OCI-LY7 (cell line): Measurements from ENCODE around the gene RFK. TPM values are rescaled to one million over a fixed set of nuclear protein-coding genes. Genes with fewer than 3 reads are reported as not detected.

Experiments
- BruUV-seq: library from RNA; stranded (reverse); fragments of 400-500 nt; replicated peaks from 2 replicates; lab custom pipeline; 2021; lab: Mats Ljungman, UMichigan
- CTCF ChIA-PET: fragments of 300-600 bp; sonication (Branson Sonifier 250); formaldehyde crosslinking; loops from one replicate; lab custom pipeline; 2022; ENCODE audit warnings: antibody characterized with exemption; ENCODE audit not compliant: unreplicated experiment; lab: Charles Lee
- POLR2A ChIA-PET: fragments of 300-600 bp; sonication (Branson Sonifier 250); formaldehyde crosslinking; loops from one replicate; lab custom pipeline; 2022; ENCODE audit warnings: antibody characterized with exemption; lab: Charles Lee
- DNase-seq: peaks from one replicate; pipeline ENCODE4 v3.0.0-alpha.2; 2015; ENCODE audit warnings: low spot score
- H2AFZ ChIP-seq: fragments of 200-600 bp; sonication (generic), shearing (Covaris generic); 2 replicates; pipeline ENCODE4 v1.6.1; 2014; ENCODE audit warnings: mild to moderate bottlenecking, antibody characterized with exemption, low read length, moderate library complexity
- H3K27ac ChIP-seq: fragments of 200-600 bp; sonication (generic); 2 replicates; pipeline ENCODE4 v1.5.1; 2014; ENCODE audit warnings: mixed run types, low read depth, mild to moderate bottlenecking, moderate library complexity, low read length, inconsistent platforms; ENCODE audit not compliant: poor library complexity, severe bottlenecking
- H3K36me3 ChIP-seq: fragments of 200-600 bp; sonication (generic); 2 replicates; pipeline ENCODE4 v1.6.1; 2014; ENCODE audit warnings: mild to moderate bottlenecking, antibody characterized with exemption, low read length, moderate library complexity, mixed read lengths; ENCODE audit not compliant: insufficient read depth
- H3K4me1 ChIP-seq: fragments of 200-600 bp; sonication (generic); 2 replicates; pipeline ENCODE4 v1.5.1; 2014; ENCODE audit warnings: mild to moderate bottlenecking, low read length; ENCODE audit not compliant: insufficient read depth, poor library complexity, severe bottlenecking
- H3K4me2 ChIP-seq: fragments of 200-600 bp; sonication (generic); 2 replicates; pipeline ENCODE4 v1.6.1; 2014; ENCODE audit warnings: mild to moderate bottlenecking, low read length
- H3K4me3 ChIP-seq: fragments of 200-600 bp; sonication (generic); 2 replicates; pipeline ENCODE4 v1.5.1; 2014; ENCODE audit warnings: mild to moderate bottlenecking, low read depth, low read length; ENCODE audit not compliant: poor library complexity, severe bottlenecking
- H3K79me2 ChIP-seq: fragments of 200-600 bp; sonication (generic); 2 replicates; pipeline ENCODE4 v1.6.1; 2016; ENCODE audit warnings: low read depth, mild to moderate bottlenecking, low read length, moderate library complexity, mixed read lengths; ENCODE audit not compliant: insufficient read depth
- H3K9me2 ChIP-seq: fragments of 200-600 bp; sonication (generic); 2 replicates; pipeline ENCODE4 v1.6.1; 2016; ENCODE audit warnings: mild to moderate bottlenecking, low read length, mixed read lengths; ENCODE audit not compliant: insufficient read depth
- H3K9me3 ChIP-seq: fragments of 200-600 bp; sonication (generic); 2 replicates; pipeline ENCODE4 v1.6.1; 2014; ENCODE audit warnings: mild to moderate bottlenecking, mixed run types, low read length, mixed read lengths
- H4K20me1 ChIP-seq: fragments of 200-600 bp; sonication (generic); 2 replicates; pipeline ENCODE4 v1.6.1; 2014; ENCODE audit warnings: mild to moderate bottlenecking, antibody characterized with exemption, low read length, moderate library complexity, mixed read lengths; ENCODE audit not compliant: insufficient read depth
- CTCF ChIP-seq: fragments of 200-600 bp; sonication (generic); conservative IDR thresholded peaks from 2 replicates; pipeline ENCODE4 v1.5.1; 2014; ENCODE audit warnings: mild to moderate bottlenecking, antibody characterized with exemption, low read length, moderate library complexity, mixed read lengths
- EZH2phosphoT487 ChIP-seq: fragments of 200-600 bp; sonication (generic); IDR thresholded peaks from 2 replicates; pipeline ENCODE4 v1.6.1; 2018; ENCODE audit warnings: low read depth, borderline replicate concordance, mild to moderate bottlenecking, mixed run types, antibody characterized with exemption, low read length, moderate library complexity, mixed read lengths
- intact Hi-C: fragments of 100-400 bp; cut with micrococcal nuclease; formaldehyde crosslinking; loops from one replicate; pipeline ENCODE4 v1.10.0; 2022; ENCODE audit not compliant: unreplicated experiment
- total RNA-seq, 2 experiments: library from RNA; depleted of rRNA in 1 of 2; stranded (reverse); fragments of >200 nt in 1 of 2; shearing (Covaris generic) in 1 of 2; gene quantifications; 2 replicates each; pipeline ENCODE4 v1.2.3, GENCODE V29; 2014 to 2022

The RFK gene
- total RNA-seq, 2 experiments from 2014 or later, result 28.7 to 37.8 TPM

GRCh38 chr9:76414661-76415060, 20.4 kb upstream of the RFK start:
- H3K36me3 ChIP-seq, result peaks cover 6% of the 10 kb centered on the region; the same call in 1 of the 2 replicates
- peaks cover 22% of the 10 kb centered on the region for H3K4me1 ChIP-seq
- peaks cover 17% of the 10 kb centered on the region for H3K9me3 ChIP-seq
- H3K4me3 ChIP-seq, result no peak overlapping the region
- no peak overlapping the region for H3K27ac ChIP-seq
- no peak for TF ChIP-seq CTCF
- TF ChIP-seq EZH2phosphoT487, result no peak
- H3K9me2 ChIP-seq, result no peaks in the 10 kb centered on the region
- BruUV-seq, result no TSS peak
- DNase-seq, result peak; percentile 49
- no peaks in the 10 kb centered on the region for H4K20me1 ChIP-seq
- POLR2A ChIA-PET, result no interaction called here
- peak overlapping the region; percentile 81 for H2AFZ ChIP-seq
- CTCF ChIA-PET, result no interaction called here
- H3K4me2 ChIP-seq, result peak overlapping the region; percentile 29
- no peaks in the 10 kb centered on the region for H3K79me2 ChIP-seq
- intact Hi-C loops, result loop anchor here (5.0 kb wide), 1 partner anchor 148 kb away; no protein-coding TSS in a partner anchor

- BruUV-seq, result no TSS peak
Measured at GRCh38 chr9:76413658-76414057, 19.4 kb upstream of the RFK start.

More at GRCh38 chr9:76413658-76414057, 19.4 kb upstream of the RFK start:
- ChIA-PET POLR2A (interaction anchor here (0.6 to 0.7 kb wide), 2 partner anchors 40 to 62 kb away, joined by 3 to 4 read pairs; no protein-coding TSS in a partner anchor), CTCF (no interaction called here)
- H2AFZ ChIP-seq, result no peak overlapping the region
- H3K4me2 ChIP-seq, result no peak overlapping the region
- DNase-seq, result no peak
- intact Hi-C loops, result loop anchor here (5.0 kb wide), 1 partner anchor 149 kb away; no protein-coding TSS in a partner anchor
- no peaks in the 10 kb centered on the region for H3K9me2 ChIP-seq
- peaks cover 28% of the 10 kb centered on the region for H3K4me1 ChIP-seq
- H3K27ac ChIP-seq, result no peak overlapping the region
- TF ChIP-seq CTCF (no peak), EZH2phosphoT487 (no peak)
- peaks cover 17% of the 10 kb centered on the region for H3K9me3 ChIP-seq
- H3K79me2 ChIP-seq, result no peaks in the 10 kb centered on the region
- H3K36me3 ChIP-seq, result peaks cover 6% of the 10 kb centered on the region; the same call in 1 of the 2 replicates
- H4K20me1 ChIP-seq, result no peaks in the 10 kb centered on the region
- H3K4me3 ChIP-seq, result no peak overlapping the region
